Hepatocyte (in vitro differentiated cells): Measurements from ENCODE around the gene BORCS8.

ENCODE experiments used
- CTCF ChIP-seq: fragments of 200-600 bp; sonication (generic); IDR thresholded peaks from 2 replicates; pipeline ENCODE4 v1.5.1; 2016; ENCODE audit warnings: antibody characterized with exemption, mild to moderate bottlenecking; ENCODE audit not compliant: poor library complexity
- EZH2 ChIP-seq: fragments of 200-600 bp; sonication (generic); IDR thresholded peaks from 2 replicates; pipeline ENCODE4 v1.6.1; 2016; ENCODE audit warnings: antibody characterized with exemption, mild to moderate bottlenecking, borderline replicate concordance

- TF ChIP-seq CTCF: no peak
- TF ChIP-seq EZH2: no peak
Measured at GRCh38 chr19:19227217-19227616, 35.3 kb upstream of the BORCS8 start.
